ENCODE data around the gene C10orf120. TPM values are rescaled to one million over a fixed set of nuclear protein-coding genes. Genes with fewer than 3 reads are reported as not detected.

C10orf120 gene
- total RNA-seq, 2 donors from 2014 or later, result not detected

GRCh38 chr10:122649903-122650302, 49.7 kb downstream of the C10orf120 start:
- Histone ChIP-seq H3K27ac (ENCODE audit: low read depth, low read length) (no peak overlapping the region), H3K27me3 (ENCODE audit: control insufficient read depth, insufficient read depth, low read length, poor library complexity, severe bottlenecking) (peaks cover 73% of the 10 kb centered on the region), H3K4me1 (ENCODE audit: control insufficient read depth, insufficient read depth, low read length) (no peaks in the 10 kb centered on the region), H3K4me3 (ENCODE audit: low read length) (no peak overlapping the region), H3K9me3 (ENCODE audit: control insufficient read depth, low read length) (peaks cover 6% of the 10 kb centered on the region), H3K36me3 (ENCODE audit: control insufficient read depth, insufficient read depth, low read length) (no peaks in the 10 kb centered on the region), H3K9ac (ENCODE audit: extremely low read depth, low read length, poor library complexity, severe bottlenecking) (no peak overlapping the region)
- 85 to 97% methylated on average over 3 to 5 of the region's 5 CpGs for WGBS, 2 experiments (ENCODE audit: insufficient coverage in 1 of 2, insufficient read length in 1 of 2)
- Mint-ChIP-seq H3K4me1 (no peaks in the 10 kb centered on the region), H3K4me3 (no peak overlapping the region), H3K36me3 (ENCODE audit: low read depth) (no peaks in the 10 kb centered on the region), H3K27me3 (ENCODE audit: insufficient read depth) (peaks cover 69% of the 10 kb centered on the region), H3K9me3 (no peaks in the 10 kb centered on the region), H3K27ac (no peak overlapping the region)
- no peak for DNase-seq
- TF ChIP-seq, protein P1, sequence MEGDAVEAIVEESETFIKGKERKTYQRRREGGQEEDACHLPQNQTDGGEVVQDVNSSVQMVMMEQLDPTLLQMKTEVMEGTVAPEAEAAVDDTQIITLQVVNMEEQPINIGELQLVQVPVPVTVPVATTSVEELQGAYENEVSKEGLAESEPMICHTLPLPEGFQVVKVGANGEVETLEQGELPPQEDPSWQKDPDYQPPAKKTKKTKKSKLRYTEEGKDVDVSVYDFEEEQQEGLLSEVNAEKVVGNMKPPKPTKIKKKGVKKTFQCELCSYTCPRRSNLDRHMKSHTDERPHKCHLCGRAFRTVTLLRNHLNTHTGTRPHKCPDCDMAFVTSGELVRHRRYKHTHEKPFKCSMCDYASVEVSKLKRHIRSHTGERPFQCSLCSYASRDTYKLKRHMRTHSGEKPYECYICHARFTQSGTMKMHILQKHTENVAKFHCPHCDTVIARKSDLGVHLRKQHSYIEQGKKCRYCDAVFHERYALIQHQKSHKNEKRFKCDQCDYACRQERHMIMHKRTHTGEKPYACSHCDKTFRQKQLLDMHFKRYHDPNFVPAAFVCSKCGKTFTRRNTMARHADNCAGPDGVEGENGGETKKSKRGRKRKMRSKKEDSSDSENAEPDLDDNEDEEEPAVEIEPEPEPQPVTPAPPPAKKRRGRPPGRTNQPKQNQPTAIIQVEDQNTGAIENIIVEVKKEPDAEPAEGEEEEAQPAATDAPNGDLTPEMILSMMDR (conservative IDR thresholded peaks at IDR 0.05), result no peak

DNA sequence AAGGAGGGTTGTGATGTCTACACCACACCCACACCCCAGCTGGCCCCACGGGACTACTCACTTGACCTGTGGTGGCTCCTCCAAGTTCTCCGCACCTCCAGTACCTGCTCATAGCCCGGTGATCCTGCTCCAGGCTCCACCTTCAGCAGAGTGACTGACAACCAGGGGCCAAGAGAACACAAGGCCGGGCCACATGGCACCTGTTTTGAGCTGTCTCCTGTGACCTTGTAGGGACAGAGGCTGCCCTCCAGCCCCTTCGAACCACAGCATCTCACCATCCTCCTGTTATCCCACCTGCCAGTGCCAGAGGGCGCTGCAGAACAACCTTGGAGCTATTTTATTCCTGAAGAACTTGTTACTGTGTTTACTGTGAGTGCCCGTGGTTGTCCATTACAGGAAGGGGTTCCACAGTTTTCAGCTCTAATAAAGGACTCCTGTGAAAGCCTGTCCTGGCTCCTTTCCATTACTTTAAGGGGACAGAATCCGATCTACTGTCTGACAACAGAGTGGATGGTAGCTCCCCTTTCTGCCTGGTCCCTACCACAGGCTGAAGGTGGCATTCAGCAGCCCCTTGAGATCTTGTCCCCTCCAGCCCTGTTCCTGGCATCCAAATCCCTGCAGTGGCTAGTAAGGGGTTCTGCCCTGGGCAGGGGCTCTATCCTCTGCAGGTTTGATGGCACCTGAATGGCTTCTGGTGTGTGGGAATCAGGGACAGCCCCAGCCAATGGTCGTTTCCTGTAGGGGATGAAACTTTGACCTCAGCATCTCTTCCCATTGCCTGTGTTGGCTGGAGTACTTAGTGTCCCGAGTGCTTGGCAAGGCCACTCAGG, 50.8 kb downstream of the C10orf120 start:
- H3K27ac Mint-ChIP-seq, result no peak overlapping the region
- no peak overlapping the region for H3K4me3 ChIP-seq (ENCODE audit: low read length)
- peak; percentile 92 for DNase-seq
- H3K4me1 ChIP-seq (ENCODE audit: control insufficient read depth, insufficient read depth, low read length), result no peaks in the 10 kb centered on the region
- no peaks in the 10 kb centered on the region for H3K4me1 Mint-ChIP-seq
- H3K27me3 ChIP-seq (ENCODE audit: control insufficient read depth, insufficient read depth, low read length, poor library complexity, severe bottlenecking), result peaks cover 64% of the 10 kb centered on the region
- no peak overlapping the region for H3K4me3 Mint-ChIP-seq
- peaks cover 68% of the 10 kb centered on the region for H3K27me3 Mint-ChIP-seq (ENCODE audit: insufficient read depth)
- WGBS, 2 experiments (ENCODE audit: insufficient coverage in 1 of 2, insufficient read length in 1 of 2), result 49 to 56% methylated on average over 3 to 10 of the region's 10 CpGs
- H3K9me3 Mint-ChIP-seq, result no peaks in the 10 kb centered on the region
- H3K36me3 Mint-ChIP-seq (ENCODE audit: low read depth), result no peaks in the 10 kb centered on the region
- peaks cover 6% of the 10 kb centered on the region for H3K9me3 ChIP-seq (ENCODE audit: control insufficient read depth, low read length)
- H3K9ac ChIP-seq (ENCODE audit: extremely low read depth, low read length, poor library complexity, severe bottlenecking), result no peak overlapping the region
- no peak overlapping the region for H3K27ac ChIP-seq (ENCODE audit: low read depth, low read length)
- TF ChIP-seq, protein P1 (conservative IDR thresholded peaks at IDR 0.05), result peak; percentile 93
- H3K36me3 ChIP-seq (ENCODE audit: control insufficient read depth, insufficient read depth, low read length), result no peaks in the 10 kb centered on the region

Other genes starting within 250 kb of the C10orf120 start
- not detected for gene ARMS2, start 245.2 kb downstream of the C10orf120 start, total RNA-seq
- 1 to 10 TPM; 1.7 to 3.1 TPM for gene HTRA1, start 238.3 kb downstream of the C10orf120 start, total RNA-seq
- gene DMBT1, start 139.1 kb downstream of the C10orf120 start, total RNA-seq, result not detected
- gene CUZD1, start 146.0 kb upstream of the C10orf120 start, total RNA-seq, result under 1 TPM in 1 of 2 donors, not detected in 1; 0.53 TPM
- gene FAM24B, start 179.7 kb upstream of the C10orf120 start, total RNA-seq, result 1 to 10 TPM in 1 of 2 donors, not detected in 1; 2.9 TPM
- not detected for gene FAM24A, start 210.8 kb upstream of the C10orf120 start, total RNA-seq